ENCODE data around the gene CHADL.

Gene CHADL

GRCh38 chr22:41230401-41230785 lies 10.3 kb downstream of the CHADL start:
- no peak for DNase-seq (ENCODE audit: low read depth)

GRCh38 chr22:41229730-41230400 lies 10.9 kb downstream of the CHADL start:
- no peak for DNase-seq (ENCODE audit: low read depth)

- no peak for DNase-seq (ENCODE audit: low read depth)
Observed at GRCh38 chr22:41229215-41229614, 11.5 kb downstream of the CHADL start.

- no peak for DNase-seq (ENCODE audit: low read depth)
Observed at GRCh38 chr22:41226723-41227655, 13.7 kb downstream of the CHADL start.

- DNase-seq (ENCODE audit: low read depth), result no peak
Observed at GRCh38 chr22:41223535-41223934, 17.2 kb downstream of the CHADL start.

GRCh38 chr22:41222846-41223507 lies 17.8 kb downstream of the CHADL start:
- no peak for DNase-seq (ENCODE audit: low read depth)

GRCh38 chr22:41217553-41218157 lies 23.1 kb downstream of the CHADL start:
- peak; percentile 83 for DNase-seq (ENCODE audit: low read depth)

GRCh38 chr22:41216984-41217383 lies 23.7 kb downstream of the CHADL start:
- peak; percentile 46 for DNase-seq (ENCODE audit: low read depth)

- DNase-seq (ENCODE audit: low read depth), result no peak
Observed at GRCh38 chr22:41215926-41216325, 24.8 kb downstream of the CHADL start.

GRCh38 chr22:41215409-41215808 lies 25.3 kb downstream of the CHADL start:
- DNase-seq (ENCODE audit: low read depth), result no peak

- no peak for DNase-seq (ENCODE audit: low read depth)
Observed at GRCh38 chr22:41206719-41207118, 34.0 kb downstream of the CHADL start.

GRCh38 chr22:41204992-41205900 lies 35.5 kb downstream of the CHADL start, which contains the start of gene L3MBTL2:
L3MBTL2 (plus strand) TSS chr22:41205312; CDS start chr22:41205363, 51 bp downstream.
- peak; percentile 92 for DNase-seq (ENCODE audit: low read depth)

GRCh38 chr22:41204066-41204465 lies 36.7 kb downstream of the CHADL start:
- DNase-seq (ENCODE audit: low read depth), result no peak

GRCh38 chr22:41203118-41203517 lies 37.6 kb downstream of the CHADL start:
- DNase-seq (ENCODE audit: low read depth), result no peak

GRCh38 chr22:41201141-41201540 lies 39.6 kb downstream of the CHADL start:
- no peak for DNase-seq (ENCODE audit: low read depth)

- DNase-seq (ENCODE audit: low read depth), result no peak
Observed at GRCh38 chr22:41198027-41198580, 42.6 kb downstream of the CHADL start.

GRCh38 chr22:41197038-41197972 lies 43.4 kb downstream of the CHADL start:
- peak; percentile 23 for DNase-seq (ENCODE audit: low read depth)

- DNase-seq (ENCODE audit: low read depth), result no peak
Observed at GRCh38 chr22:41193829-41194228, 46.9 kb downstream of the CHADL start.

- DNase-seq (ENCODE audit: low read depth), result no peak
Observed at GRCh38 chr22:41191467-41191866, 49.3 kb downstream of the CHADL start.

- DNase-seq (ENCODE audit: low read depth), result no peak
Observed at GRCh38 chr22:41184679-41185078, 56.1 kb downstream of the CHADL start.
